Neuronal stem cell (in vitro differentiated cells): ENCODE results near the gene TUBB2B.

Experiments used
- DNase-seq: peaks from one replicate; pipeline ENCODE4 v3.0.0-alpha.2; 2013; ENCODE audit warnings: low spot score
- H2AFZ ChIP-seq: one replicate; pipeline ENCODE4 v1.6.1; 2013; ENCODE audit warnings: mild to moderate bottlenecking, low read length, inconsistent platforms
- H2AK5ac ChIP-seq: 2 replicates; pipeline ENCODE4 v1.6.1; 2013; ENCODE audit warnings: low read depth, mild to moderate bottlenecking, inconsistent platforms, low read length, moderate library complexity, mixed read lengths
- H2BK120ac ChIP-seq: 2 replicates; pipeline ENCODE4 v1.6.1; 2013; ENCODE audit warnings: low read depth, mild to moderate bottlenecking, inconsistent platforms, low read length, moderate library complexity, mixed read lengths
- H2BK12ac ChIP-seq: one replicate; pipeline ENCODE4 v1.6.1; 2013; ENCODE audit warnings: low read length, inconsistent platforms
- H2BK15ac ChIP-seq: 2 replicates; pipeline ENCODE4 v1.6.1; 2013; ENCODE audit warnings: mild to moderate bottlenecking, low read length, inconsistent platforms, mixed read lengths
- H2BK5ac ChIP-seq: one replicate; pipeline ENCODE4 v1.6.1; 2013; ENCODE audit warnings: inconsistent platforms, mild to moderate bottlenecking, low read length, moderate library complexity
- H3K14ac ChIP-seq: one replicate; pipeline ENCODE4 v1.6.1; 2013; ENCODE audit warnings: low read length, inconsistent platforms
- H3K18ac ChIP-seq: 2 replicates; pipeline ENCODE4 v1.6.1; 2013; ENCODE audit warnings: low read length, inconsistent platforms
- H3K23ac ChIP-seq: 2 replicates; pipeline ENCODE4 v1.6.1; 2013; ENCODE audit warnings: low read depth, mild to moderate bottlenecking, mixed read lengths, low read length, inconsistent platforms; ENCODE audit not compliant: poor library complexity
- H3K27ac ChIP-seq: replicated peaks from 3 replicates; pipeline ENCODE4 v1.5.1; 2013; ENCODE audit warnings: low read length, inconsistent platforms
- H3K27me3 ChIP-seq, 3 experiments: 2 replicates each; pipeline ENCODE4 v1.6.1; 2013; ENCODE audit warnings: low read length in 3 of 3, mild to moderate bottlenecking in 2 of 3, inconsistent platforms in 1 of 3, low read depth in 1 of 3, mixed read lengths in 1 of 3, moderate library complexity in 1 of 3; ENCODE audit not compliant: control insufficient read depth in 3 of 3, insufficient read depth in 3 of 3
- H3K36me3 ChIP-seq, 2 donors: replicated peaks in 1 of 2; 2 replicates each; pipeline ENCODE4 v1.6.1; 2013; ENCODE audit warnings: low read length in 2 of 2; ENCODE audit not compliant: control insufficient read depth in 2 of 2, insufficient read depth in 2 of 2
- H3K4ac ChIP-seq: 2 replicates; pipeline ENCODE4 v1.6.1; 2013; ENCODE audit warnings: inconsistent platforms, mild to moderate bottlenecking, low read length, moderate library complexity
- H3K4me1 ChIP-seq, 2 donors: 1 replicate in 1 of 2; 2 replicates in 1 of 2; pipeline ENCODE4 v1.6.1; 2013; ENCODE audit warnings: low read length in 2 of 2, low read depth in 1 of 2; ENCODE audit not compliant: control insufficient read depth in 2 of 2, insufficient read depth in 1 of 2
- H3K4me2 ChIP-seq: one replicate; pipeline ENCODE4 v1.6.1; 2013; ENCODE audit warnings: mild to moderate bottlenecking, low read length, inconsistent platforms; ENCODE audit not compliant: insufficient read depth, poor library complexity, severe bottlenecking
- H3K4me3 ChIP-seq, 2 donors: 2 replicates each; pipeline ENCODE4 v1.5.1; 2013; ENCODE audit warnings: low read length in 2 of 2, mild to moderate bottlenecking in 2 of 2, inconsistent platforms in 1 of 2, moderate library complexity in 1 of 2
- H3K79me1 ChIP-seq: one replicate; pipeline ENCODE4 v1.6.1; 2013; ENCODE audit warnings: low read depth, mild to moderate bottlenecking, inconsistent platforms, low read length, moderate library complexity
- H3K9ac ChIP-seq: one replicate; pipeline ENCODE4 v1.6.1; 2013; ENCODE audit warnings: mild to moderate bottlenecking, low read depth, low read length, inconsistent platforms; ENCODE audit not compliant: poor library complexity
- H3K9me3 ChIP-seq, 2 donors: replicated peaks in 1 of 2; 2 replicates each; pipeline versions ENCODE3 to v1.6.1; 2013; ENCODE audit warnings: low read length in 2 of 2, mild to moderate bottlenecking in 2 of 2, inconsistent platforms in 1 of 2, low read depth in 1 of 2, mixed read lengths in 1 of 2, moderate library complexity in 1 of 2; ENCODE audit not compliant: control insufficient read depth in 2 of 2, insufficient read depth in 1 of 2
- H4K8ac ChIP-seq: one replicate; pipeline ENCODE4 v1.6.1; 2013; ENCODE audit warnings: low read depth, mild to moderate bottlenecking, inconsistent platforms, low read length, moderate library complexity
- H4K91ac ChIP-seq: one replicate; pipeline ENCODE4 v1.6.1; 2013; ENCODE audit warnings: low read length, low read depth, mild to moderate bottlenecking, inconsistent platforms; ENCODE audit not compliant: poor library complexity
- WGBS, 2 donors: extraction: QIAGEN DNeasy Blood & Tissue Kit; methylation state at CpG; one replicate each; pipeline ENCODE4 v1.1.7; 2013; ENCODE audit warnings: missing lambda C conversion rate in 2 of 2, mixed read lengths in 1 of 2; ENCODE audit not compliant: insufficient read length in 2 of 2, insufficient replicate concordance in 1 of 2; ENCODE audit errors: extremely low coverage in 2 of 2; 5-methylcytosine and 5-hydroxymethylcytosine counted together

Gene TUBB2B

GRCh38 chr6:3217286-3217685 lies 10.2 kb downstream of the TUBB2B start:
- peaks cover 0 to 2% of the 10 kb centered on the region in 2 donors for H3K4me1 ChIP-seq
- no peak overlapping the region for H3K9ac ChIP-seq
- H3K23ac ChIP-seq = no peak overlapping the region
- no peak overlapping the region for H2AK5ac ChIP-seq
- H4K8ac ChIP-seq = no peak overlapping the region
- H3K4me2 ChIP-seq = no peak overlapping the region
- H2AFZ ChIP-seq = no peak overlapping the region
- H2BK15ac ChIP-seq = no peak overlapping the region
- H3K9me3 ChIP-seq = no peaks in the 10 kb centered on the region
- no peak overlapping the region for H2BK12ac ChIP-seq
- no peak overlapping the region for H3K14ac ChIP-seq
- H3K36me3 ChIP-seq = no peaks in the 10 kb centered on the region
- no peaks in the 10 kb centered on the region for H3K79me1 ChIP-seq
- no peak overlapping the region for H3K18ac ChIP-seq
- no peak overlapping the region for H3K4ac ChIP-seq
- H3K27me3 ChIP-seq = no peaks in the 10 kb centered on the region
- H2BK120ac ChIP-seq = no peak overlapping the region
- no peak overlapping the region for H4K91ac ChIP-seq
- no peak for DNase-seq
- H3K27ac ChIP-seq = no peak overlapping the region
- no CpG with 5 or more reads among the region's 2 CpGs for WGBS, 2 donors
- H3K4me3 ChIP-seq = no peak overlapping the region
- no peak overlapping the region for H2BK5ac ChIP-seq

DNA sequence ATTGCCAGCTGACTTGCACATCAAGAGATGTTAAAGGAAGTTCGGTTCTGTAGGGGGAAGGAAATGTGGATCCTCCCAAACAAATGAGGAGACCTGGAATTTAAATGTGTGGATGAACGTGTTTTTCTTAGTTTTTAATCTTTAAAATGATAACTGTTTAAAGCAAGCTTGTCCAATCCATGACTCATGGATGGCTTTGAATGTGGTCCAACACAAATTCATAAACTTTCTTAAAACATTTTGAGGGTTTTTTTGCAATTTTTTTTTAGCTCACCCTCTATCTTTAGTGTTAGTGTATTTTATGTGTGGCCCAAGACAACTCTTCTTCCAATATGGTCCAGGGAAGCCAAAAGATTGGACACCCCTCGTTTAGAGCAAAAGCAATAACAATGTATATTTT lies 12.6 kb downstream of the TUBB2B start:
- Histone ChIP-seq H2BK12ac (no peak overlapping the region), H3K27ac (no peak overlapping the region), H3K79me1 (no peaks in the 10 kb centered on the region), H2BK5ac (no peak overlapping the region), H3K23ac (no peak overlapping the region), H4K8ac (no peak overlapping the region), H2AFZ (no peak overlapping the region), H3K14ac (no peak overlapping the region), H4K91ac (no peak overlapping the region), H3K27me3 (no peaks in the 10 kb centered on the region), H2AK5ac (no peak overlapping the region), H3K9me3 (no peaks in the 10 kb centered on the region), H2BK15ac (no peak overlapping the region), H3K18ac (no peak overlapping the region), H3K4me1 (peaks cover 0 to 2% of the 10 kb centered on the region in 2 donors), H3K9ac (no peak overlapping the region), H2BK120ac (no peak overlapping the region), H3K4me3 (no peak overlapping the region), H3K36me3 (no peaks in the 10 kb centered on the region), H3K4ac (no peak overlapping the region), H3K4me2 (no peak overlapping the region)
- no peak for DNase-seq
- no CpG with 5 or more reads among the region's 3 CpGs for WGBS, 2 donors

DNA sequence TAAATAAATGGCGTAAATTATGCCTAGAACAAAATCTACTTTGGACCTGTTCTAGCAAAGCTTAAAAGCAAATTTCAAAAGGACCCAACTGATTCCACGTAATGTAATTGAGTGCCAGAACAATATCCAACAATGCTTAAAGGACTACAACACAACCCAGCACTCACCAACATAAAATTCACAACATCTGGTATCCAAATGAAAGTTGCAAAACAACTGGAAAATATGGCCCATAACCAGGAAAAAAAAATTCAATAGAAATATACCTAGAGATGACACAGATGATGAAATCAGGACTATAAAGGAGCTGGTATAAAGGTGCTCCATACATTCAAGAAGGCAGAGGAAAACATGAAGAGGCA lies 14.1 kb downstream of the TUBB2B start:
- H3K27me3 ChIP-seq = no peaks in the 10 kb centered on the region
- no peak overlapping the region for H3K4ac ChIP-seq
- no peak for DNase-seq
- H3K9me3 ChIP-seq = no peaks in the 10 kb centered on the region
- no peak overlapping the region for H3K27ac ChIP-seq
- H3K14ac ChIP-seq = no peak overlapping the region
- H4K91ac ChIP-seq = no peak overlapping the region
- no peak overlapping the region for H3K4me2 ChIP-seq
- no peak overlapping the region for H2BK15ac ChIP-seq
- peaks cover 10 to 11% of the 10 kb centered on the region in 2 donors for H3K4me1 ChIP-seq
- no peak overlapping the region for H3K4me3 ChIP-seq
- no peak overlapping the region for H2BK12ac ChIP-seq
- H2AFZ ChIP-seq = no peak overlapping the region
- no peak overlapping the region for H3K9ac ChIP-seq
- no CpG with 5 or more reads among the region's 2 CpGs for WGBS, 2 donors
- H3K79me1 ChIP-seq = no peaks in the 10 kb centered on the region
- H4K8ac ChIP-seq = no peak overlapping the region
- H2BK120ac ChIP-seq = no peak overlapping the region
- no peaks in the 10 kb centered on the region for H3K36me3 ChIP-seq
- H3K18ac ChIP-seq = no peak overlapping the region
- no peak overlapping the region for H2BK5ac ChIP-seq
- H2AK5ac ChIP-seq = no peak overlapping the region
- no peak overlapping the region for H3K23ac ChIP-seq

- H3K23ac ChIP-seq = no peak overlapping the region
- no peak overlapping the region for H3K4ac ChIP-seq
- H2AK5ac ChIP-seq = no peak overlapping the region
- H3K14ac ChIP-seq = no peak overlapping the region
- peaks cover 12 to 14% of the 10 kb centered on the region in 2 donors for H3K4me1 ChIP-seq
- H3K79me1 ChIP-seq = no peaks in the 10 kb centered on the region
- H2BK120ac ChIP-seq = no peak overlapping the region
- H3K27me3 ChIP-seq = no peaks in the 10 kb centered on the region
- H4K91ac ChIP-seq = no peak overlapping the region
- H3K9me3 ChIP-seq = no peaks in the 10 kb centered on the region
- no peak overlapping the region for H3K4me3 ChIP-seq
- H2BK15ac ChIP-seq = no peak overlapping the region
- no peak overlapping the region for H2AFZ ChIP-seq
- DNase-seq = no peak
- H3K9ac ChIP-seq = no peak overlapping the region
- H4K8ac ChIP-seq = no peak overlapping the region
- no peak overlapping the region for H3K18ac ChIP-seq
- H2BK5ac ChIP-seq = no peak overlapping the region
- no peak overlapping the region for H3K27ac ChIP-seq
- no peak overlapping the region for H2BK12ac ChIP-seq
- WGBS, 2 donors = no CpG with 5 or more reads among the region's 6 CpGs
- no peak overlapping the region for H3K4me2 ChIP-seq
- H3K36me3 ChIP-seq = no peaks in the 10 kb centered on the region
These were observed 15.2 kb downstream of the TUBB2B start for GRCh38 chr6:3212261-3212660.
